HG02938 (cell line): ENCODE data around the gene ITPRID2.
A peak's percentile ranks its signal among the peaks of the same experiment; 100 is the strongest.

Experiments
- ATAC-seq: cut with Tn5 transposase; IDR thresholded peaks from one replicate; pipeline ENCODE4 v1.9.1; 2021; ENCODE audit warnings: mild to moderate bottlenecking, moderate library complexity; ENCODE audit not compliant: unreplicated experiment

The ITPRID2 gene

DNA sequence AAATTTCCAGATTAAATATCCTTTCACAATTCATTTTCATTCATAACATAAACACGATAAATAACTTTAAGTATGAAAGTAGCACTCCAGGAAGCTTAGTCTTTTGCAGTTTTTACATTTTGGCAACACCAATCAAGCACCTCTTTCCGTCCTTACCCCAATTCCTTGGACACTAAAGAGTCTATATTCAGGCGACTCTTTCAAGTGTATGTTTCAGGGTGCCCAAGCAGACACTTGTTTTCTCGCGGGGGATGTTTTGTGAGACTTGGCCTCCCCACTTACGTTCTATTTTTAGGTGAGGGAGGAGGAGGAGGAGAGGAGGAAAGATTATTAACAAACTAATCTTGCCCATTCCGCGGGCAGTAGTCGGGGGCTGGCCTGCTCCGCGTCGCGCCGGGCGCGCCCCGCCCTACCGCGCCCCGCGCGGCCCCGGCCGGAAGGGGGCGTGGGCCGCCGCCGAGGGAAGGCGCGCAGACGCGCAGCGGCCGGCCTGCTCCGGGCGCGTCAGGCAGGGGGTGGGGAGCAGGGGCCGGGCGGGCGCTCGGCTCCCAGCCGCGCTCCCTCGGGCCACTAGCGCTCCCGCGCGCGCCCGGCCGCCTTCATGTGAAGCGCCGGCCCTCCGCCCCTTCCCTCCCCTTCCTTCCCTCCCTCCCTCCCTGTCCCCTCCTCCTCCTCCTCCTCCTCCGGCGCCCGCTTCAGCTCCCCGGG, at the start of gene ITPRID2:
Gene ITPRID2 (plus strand): TSS at position 473 of the 708 bp plus-strand sequence. CDS start 337 bp downstream, outside the sequence.
- peak; percentile 73 for ATAC-seq

DNA sequence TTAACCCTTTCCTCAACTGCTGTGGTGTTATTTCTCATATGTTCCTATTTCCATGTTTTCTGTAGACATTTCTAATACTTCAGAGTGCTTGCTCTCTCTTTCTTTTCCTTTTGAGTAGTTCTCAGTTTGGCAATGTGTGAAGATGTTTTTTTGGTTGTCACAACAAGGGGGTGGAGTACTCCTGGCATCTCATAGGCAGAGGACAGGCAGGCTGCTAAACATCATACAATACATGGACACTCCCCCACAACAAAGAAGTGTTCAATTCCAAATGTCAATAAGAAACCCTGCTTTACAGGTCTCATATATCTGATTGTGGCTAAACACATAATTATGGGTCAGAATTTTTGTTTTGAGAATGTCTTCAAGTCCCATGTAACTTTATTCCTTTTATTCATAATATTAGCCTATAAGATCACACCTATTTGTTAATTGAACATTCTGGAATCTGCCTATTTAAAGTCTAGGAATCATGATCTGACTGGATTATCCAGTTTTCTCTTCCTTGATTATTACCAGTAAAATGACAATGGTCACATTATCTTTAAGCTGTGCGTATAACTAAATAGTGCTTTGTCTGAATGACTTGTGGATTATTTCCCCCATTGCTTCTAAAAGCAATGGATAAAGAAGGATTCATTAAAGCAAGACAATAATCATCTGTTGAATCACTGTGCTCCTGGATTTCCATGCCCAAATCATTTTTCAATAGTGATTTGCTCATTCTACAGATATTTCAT, 46.8 kb upstream of the ITPRID2 start:
- no peak for ATAC-seq

DNA sequence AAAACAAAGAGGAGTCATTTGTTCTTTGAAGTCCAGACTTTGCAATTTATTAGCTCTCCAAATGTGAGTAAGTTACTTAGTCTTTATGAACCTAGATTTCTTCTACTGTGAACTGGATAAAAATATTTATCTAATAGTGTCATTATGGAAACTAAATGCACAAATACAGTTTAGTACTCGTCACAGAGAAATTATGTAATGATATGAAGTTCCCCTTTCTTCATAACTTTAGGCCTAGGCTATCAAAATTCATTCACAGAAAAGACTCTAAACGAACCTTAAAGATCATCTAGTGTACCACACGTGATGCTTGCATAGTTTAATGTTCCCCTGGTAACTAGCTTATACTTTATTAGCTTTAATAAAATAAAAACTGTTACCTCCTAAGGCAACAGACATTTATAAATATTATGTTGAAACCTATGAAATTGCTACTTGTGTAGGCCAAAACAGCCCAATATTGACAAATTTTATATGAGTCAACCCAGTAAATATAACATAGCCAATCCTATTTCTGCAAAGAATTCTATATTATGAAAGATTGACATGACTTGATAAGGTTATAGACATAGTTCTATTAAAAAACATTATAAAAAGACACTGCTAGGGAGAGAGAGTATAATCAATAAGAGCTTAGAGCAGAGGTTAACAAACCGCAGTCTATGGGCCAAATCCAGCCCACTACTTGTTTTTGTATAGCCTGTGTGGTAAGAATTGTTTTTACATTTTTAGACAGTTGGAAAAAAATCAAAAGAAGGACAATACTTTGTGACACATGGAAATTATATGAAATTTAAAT, 44.9 kb upstream of the ITPRID2 start:
- ATAC-seq, result no peak

DNA sequence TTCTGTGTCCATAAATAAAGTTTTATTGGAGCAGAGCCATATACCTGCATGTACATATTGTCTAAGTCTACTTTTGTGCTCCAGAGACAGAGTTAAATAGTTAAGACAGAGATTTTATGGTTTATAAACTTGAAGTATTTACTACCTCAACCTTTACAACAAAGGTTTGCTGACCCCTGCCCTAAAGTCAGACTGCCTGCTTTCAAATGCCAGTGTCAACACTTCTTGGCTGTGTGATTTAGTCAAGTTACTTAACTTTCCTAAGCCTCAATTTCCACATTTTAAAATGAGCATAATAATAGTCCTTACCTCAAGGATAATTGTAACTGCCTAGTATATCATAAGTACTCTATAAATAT, 44.4 kb upstream of the ITPRID2 start:
- no peak for ATAC-seq

DNA sequence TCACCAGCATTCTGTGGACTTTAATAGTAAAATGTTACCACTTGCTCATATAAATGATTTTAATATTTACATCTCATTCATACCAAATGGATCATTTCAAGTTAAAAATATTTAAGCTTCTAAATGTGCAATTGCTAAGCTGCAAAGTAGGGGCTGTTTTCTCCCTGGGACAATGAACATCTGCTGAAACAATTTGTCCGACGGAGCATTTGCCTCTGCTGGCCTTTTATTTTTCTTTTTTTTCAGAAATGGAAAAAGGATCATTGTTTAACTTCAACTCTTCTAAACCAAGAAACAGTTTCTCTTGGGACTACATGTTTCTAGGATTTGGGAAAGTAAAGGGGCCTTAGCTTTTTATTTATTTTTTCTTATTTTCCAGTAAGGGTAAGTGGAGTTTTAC, 43.8 kb upstream of the ITPRID2 start:
- no peak for ATAC-seq

DNA sequence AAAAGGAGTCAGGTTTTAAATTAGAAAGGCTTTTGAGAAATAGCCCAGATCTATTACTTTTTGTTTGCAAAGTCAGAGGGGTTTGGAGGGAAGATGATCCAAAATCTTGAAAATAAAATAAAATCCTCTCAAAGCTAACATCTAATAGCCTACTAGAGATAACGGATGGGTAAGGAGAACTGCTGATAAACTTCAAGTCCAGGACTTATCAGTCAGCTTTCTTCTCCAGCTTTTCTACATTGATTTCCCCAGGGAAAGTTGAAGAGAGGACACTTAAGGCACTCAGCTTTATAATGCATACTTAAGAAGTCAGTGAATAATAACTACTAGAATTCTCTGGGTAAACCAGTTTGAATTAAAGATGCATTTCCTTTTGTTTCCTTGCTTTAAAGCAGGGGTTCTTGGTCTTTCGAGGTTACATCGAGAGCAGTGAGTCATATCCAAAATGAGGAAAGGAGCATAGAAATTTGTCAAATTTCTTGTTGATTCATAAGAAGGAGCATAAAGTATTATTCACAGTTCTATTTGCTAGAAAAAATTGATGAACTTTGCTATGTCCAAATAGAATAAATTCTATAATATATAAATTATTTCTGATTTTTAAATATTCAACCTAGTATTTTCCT, 43.2 kb upstream of the ITPRID2 start:
- no peak for ATAC-seq

DNA sequence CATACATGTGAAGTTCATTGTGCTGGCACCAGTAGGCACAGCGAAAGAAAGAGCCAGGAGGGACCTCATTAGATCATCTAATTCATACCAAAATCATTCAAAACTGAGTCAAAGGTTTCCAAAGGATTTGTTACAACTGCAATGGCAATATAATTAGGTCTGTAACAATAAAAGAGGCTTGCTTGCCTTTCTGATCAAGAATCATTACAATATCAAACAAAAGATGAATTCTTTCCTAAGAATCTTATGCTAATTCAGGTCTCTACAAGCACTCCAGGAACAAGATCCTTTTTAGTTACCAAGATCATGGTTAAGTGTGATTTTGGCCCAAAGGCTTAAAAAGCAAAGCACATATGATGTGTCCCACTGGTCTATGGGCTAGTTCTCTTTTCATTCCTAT, 41.9 kb upstream of the ITPRID2 start:
- no peak for ATAC-seq

DNA sequence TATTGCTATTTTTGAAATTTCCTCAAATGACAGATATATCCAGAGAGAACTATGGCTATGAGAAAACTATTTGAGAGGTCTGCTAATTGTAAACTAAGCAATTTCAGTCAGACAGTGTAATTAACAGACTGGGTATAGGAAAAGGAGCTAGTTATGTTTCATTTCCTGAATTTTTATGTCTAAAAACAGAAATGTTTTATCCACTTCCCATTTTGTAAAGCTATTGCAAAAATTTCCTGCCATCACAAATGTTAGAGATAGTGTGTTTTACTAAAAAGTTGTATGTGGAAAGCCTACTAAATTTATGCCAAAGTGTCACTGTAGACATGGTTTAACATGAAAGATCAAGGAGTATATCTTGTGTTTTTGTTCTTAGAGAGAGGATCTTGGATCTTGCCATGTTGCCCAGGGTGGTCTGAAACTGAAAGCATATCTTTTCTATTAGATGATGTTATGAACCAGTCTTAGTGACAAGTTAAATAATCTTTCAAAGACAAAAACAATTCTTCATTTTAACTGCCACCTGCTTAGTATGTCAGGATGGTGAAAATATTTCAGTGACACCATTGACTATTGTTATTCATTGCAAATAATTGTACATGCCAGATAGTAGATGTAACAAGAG, 40.5 kb upstream of the ITPRID2 start:
- ATAC-seq, result peak; percentile 69

DNA sequence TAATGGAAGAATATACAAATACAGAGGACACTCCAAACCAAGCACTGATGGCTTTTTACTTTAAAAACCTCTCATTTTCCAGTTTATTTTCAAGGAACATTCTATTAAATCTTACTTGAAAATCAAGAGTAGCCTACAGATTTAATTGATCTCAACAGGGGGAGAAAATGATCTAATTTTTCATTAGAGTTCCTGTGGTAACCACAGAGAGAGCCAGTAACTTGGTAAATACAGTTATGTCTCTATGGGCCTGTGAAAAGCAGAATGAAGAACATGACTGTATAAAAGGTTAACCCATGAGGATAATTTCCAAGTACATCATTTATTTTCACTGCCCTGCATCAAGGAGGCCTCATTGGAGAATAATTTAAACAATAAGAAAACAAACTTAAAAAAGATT, 39.8 kb upstream of the ITPRID2 start:
- no peak for ATAC-seq

DNA sequence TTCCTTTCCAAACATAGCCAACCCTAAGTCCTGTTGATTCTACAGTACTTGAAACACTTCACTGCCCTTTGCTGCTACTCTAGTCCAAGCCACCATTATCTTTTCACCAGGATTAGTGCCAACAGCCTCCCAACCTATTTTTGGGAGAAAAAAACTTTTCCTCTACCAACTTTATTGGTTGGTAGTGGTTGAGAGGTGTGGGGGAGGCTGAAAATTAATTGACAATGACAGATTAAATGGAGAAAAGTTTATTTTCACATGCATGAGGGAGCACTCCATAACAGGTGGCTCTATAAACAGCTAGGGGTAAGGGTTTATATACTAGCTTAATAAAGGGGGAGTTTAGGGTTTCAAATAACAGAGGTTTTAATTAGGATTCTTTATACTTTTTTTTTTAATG, 37.8 kb upstream of the ITPRID2 start:
- no peak for ATAC-seq

DNA sequence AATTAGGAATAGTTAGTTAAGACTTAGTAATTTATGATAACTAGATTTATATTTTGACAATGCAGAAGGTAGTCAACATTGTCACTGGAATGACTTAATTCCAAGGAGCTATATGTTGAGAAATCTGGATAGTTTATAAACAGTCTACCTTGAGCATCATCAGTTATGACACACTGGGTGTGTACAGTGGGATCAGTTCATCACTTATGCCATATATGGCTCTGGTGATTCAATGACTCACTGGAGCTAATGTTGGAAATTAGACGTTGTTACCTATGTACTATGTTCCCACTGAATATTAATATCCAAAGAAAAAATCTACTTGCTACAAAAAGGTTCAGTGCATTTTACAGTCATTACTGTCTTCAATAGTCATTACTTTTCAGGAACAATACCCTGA, 34.0 kb upstream of the ITPRID2 start:
- no peak for ATAC-seq

DNA sequence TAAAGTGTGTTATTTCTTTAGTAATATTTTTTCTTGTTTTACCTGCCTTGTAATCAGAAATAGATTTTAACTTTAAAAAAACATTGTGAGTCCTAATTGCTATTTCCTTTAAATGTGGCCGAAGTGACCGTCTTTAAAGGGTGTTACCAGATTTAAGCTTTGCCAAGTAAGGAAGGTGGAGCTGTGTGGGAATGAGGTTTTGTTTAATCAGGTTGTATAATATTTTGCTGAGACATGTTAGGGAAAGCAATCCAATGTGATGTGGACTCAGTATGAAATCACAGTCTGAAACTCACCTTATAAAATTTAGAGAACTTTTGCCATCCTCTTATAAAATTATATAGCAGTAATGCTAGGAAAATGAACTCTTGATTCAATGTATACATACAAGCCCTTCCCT, 32.9 kb upstream of the ITPRID2 start:
- no peak for ATAC-seq

DNA sequence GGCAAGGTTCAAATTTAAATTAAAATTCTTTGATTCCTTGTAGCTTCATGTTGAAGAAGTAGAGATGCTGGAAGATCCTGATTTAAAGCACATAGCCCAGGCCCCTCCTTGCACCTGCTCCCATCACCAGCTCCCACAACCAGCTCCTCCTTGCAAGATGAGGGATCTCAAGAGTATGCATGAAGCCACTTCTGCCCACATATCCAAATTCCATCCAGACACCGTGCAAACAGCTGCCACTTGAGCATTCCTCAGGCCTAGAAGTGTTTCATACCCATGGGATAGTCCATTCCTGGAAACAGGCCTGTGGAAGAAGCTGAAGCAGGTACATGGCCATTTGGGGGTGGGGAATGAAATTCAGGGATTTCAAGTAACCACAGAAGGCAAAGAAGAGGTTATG, 32.4 kb upstream of the ITPRID2 start:
- ATAC-seq, result no peak

DNA sequence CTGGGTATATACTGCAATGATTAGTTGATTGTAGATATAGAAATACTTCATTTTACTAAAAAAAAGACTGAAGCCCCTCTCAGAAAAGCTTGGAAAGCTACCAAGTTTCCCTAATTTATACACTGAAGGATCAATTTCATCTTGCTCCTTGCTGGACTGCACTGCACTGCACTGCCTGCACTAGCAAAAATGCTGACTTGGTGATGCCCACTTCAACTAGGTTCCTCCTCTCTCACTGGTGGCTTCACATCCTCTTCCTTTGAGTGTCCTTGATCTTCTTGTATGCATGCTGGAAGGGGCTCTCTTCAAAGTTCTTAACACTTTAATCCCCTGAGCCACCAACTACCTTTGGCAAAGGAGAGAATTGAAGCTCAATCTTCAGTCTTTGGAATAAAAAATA, 31.7 kb upstream of the ITPRID2 start:
- ATAC-seq, result no peak

DNA sequence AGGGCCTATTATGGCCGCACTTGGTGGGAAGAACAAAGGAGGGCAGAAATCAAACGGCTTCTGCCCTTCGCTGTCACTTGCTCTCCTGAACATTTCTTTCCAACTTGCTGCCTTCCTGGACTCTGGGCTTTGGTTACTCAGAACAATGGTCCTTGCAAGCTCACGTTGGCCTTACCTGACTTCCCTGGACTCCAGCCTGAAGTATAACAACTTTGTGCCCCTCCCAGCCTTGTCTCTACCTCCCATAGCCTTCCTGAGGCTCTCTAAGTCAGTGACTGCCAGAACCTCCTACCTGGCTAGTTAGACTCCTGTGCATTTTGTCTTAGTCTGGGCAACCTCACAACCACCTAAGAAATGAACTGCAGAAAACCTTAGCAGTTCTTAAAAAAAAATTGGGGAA, 30.2 kb upstream of the ITPRID2 start:
- no peak for ATAC-seq

DNA sequence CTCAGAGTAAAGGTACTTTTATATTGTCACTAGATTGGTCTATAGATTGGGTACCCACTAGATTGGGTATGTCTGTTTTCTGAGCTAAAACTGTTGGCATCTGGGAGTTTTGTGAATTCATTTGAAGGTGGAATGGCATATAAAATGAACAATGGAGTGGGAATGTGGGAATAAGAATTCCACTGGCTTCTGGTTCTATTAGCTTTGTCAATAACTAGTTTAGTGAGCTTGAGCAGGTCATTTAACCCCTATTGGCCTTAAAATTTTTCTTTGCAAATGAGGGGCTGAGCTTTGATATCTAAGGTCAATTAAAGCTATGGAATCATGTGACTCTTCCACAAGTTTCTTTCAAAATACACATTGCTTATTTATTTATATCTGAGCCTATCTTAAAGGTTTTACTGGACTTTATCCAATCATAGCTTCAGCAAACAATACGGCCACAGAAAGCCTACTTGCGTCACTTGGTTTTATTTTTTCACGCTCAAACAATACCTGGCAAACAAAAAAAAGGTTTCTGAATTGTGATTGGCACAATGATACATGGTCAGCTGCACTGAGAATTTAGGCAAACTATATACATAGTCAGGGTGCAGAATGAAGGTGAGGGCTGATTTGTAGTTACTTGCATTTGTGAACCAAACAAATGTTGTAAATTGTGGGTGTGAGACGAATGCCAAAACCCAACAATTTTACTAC, 28.8 kb upstream of the ITPRID2 start:
- no peak for ATAC-seq

DNA sequence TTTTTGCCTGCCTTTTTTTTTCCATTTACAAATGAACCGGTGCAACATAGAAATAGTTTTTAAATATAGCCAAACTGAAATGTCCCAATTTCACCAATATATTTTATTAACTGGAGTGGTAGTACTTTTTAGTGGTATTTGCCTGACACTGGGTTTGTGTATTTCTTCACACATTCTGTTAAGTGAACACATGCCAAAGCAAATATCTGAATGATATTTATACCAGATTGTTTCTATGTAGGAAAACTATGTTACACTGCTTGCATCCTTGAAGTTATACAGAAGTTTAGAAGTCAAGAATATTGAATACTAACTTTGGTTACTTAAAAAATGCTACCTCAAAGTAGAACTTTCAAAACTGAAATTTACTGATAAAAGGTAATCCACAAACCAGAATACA, 19.4 kb upstream of the ITPRID2 start:
- ATAC-seq, result no peak

DNA sequence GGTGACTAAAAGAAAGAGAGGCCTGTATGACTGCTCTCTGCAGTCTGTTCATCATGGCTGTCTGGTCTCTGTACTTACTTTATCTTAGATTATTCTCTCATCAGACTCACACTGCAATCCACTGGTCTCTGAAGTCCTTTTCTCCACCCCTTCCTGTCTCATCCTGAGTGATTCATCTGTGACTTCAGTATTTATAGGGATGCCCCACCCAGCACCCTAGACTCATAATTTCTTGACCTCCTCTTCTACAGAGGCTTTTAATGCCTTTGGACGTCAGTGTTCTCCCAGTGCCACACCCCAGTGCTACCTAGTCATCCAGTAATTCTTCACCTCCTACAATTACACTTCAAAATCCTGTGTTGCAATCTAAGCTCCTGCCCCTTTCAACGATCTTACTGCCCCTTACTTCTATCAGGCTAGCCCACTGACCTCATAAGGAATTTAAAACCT, 14.9 kb upstream of the ITPRID2 start:
- ATAC-seq, result no peak

DNA sequence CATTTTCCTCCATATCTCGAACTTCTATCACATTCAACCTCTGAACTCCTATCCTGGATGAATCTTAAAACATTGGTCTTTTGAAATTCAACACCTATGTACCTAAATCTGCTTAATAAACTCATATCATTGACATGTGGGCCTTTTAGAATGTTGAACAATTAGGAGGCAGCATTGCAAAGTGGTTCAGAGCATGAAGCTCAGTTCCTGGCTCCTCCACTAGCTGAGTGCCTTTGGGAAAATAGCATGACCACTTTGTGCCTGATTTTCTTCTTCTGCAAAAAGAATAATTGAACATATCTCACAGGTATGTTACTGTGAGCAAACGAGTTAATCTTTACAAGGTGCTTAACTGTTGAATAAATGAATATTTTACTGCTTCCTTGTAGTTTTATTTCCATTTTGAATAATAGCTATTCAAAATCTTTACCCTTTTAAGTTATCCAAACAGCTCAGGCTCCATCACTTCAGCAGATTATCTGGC, 14.3 kb upstream of the ITPRID2 start:
- ATAC-seq, result no peak

DNA sequence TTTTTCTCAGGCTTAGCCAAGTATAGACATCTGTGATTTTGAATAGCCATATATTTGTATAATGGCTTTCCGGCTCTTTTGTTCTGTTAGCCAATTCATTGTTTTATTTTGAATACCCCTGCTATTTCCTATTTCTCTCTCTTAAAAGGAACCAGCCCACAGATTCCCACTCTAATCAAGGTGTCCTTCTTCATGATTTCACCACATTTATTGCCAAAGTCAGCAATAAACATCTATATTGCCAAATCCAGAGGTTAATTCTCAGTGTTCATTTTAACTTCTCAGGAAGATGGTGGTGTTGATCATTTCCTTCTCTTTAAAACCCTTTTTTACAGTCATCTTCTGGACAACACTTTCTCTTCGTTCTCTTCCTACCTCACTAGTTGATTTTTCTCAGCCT, 13.1 kb upstream of the ITPRID2 start:
- no peak for ATAC-seq
